ENCODE measurements around the gene PRKCD.

GRCh38 chr3:53167418-53168174 lies 6.6 kb downstream of the PRKCD start:
- TF ChIP-seq POLR2A (IDR thresholded peaks at IDR 0.05), result no peak
- TF ChIP-seq CTCF (IDR thresholded peaks at IDR 0.05), result no peak

All from Peyer's patch (tissue), 4 donors.